Central memory CD8-positive, alpha-beta T cell (primary cell): ENCODE results near the gene GFY.

ENCODE experiments used
- ATAC-seq: fragments of 150-1000 bp; cut with Tn5 transposase; replicated peaks from 2 replicates; pipeline ENCODE4 v1.10.0; 2022; ENCODE audit warnings: mild to moderate bottlenecking, moderate FRiP score, moderate number of reproducible peaks; ENCODE audit not compliant: poor library complexity, severe bottlenecking; ENCODE audit errors: extremely low read depth
- DNase-seq, 2 donors: peaks; one replicate each; pipeline ENCODE4 v3.0.0; 2021; ENCODE audit warnings: low spot score in 2 of 2
- H3K27ac Mint-ChIP-seq: one replicate; pipeline ENCODE4 v1.8.0; 2022; ENCODE audit warnings: low read depth, mild to moderate bottlenecking, moderate library complexity, mixed read lengths
- H3K27me3 Mint-ChIP-seq: one replicate; pipeline ENCODE4 v1.8.0; 2022; ENCODE audit warnings: mixed read lengths
- H3K36me3 Mint-ChIP-seq: one replicate; pipeline ENCODE4 v1.8.0; 2022; ENCODE audit warnings: mild to moderate bottlenecking, moderate library complexity, mixed read lengths; ENCODE audit not compliant: insufficient read depth
- H3K4me1 Mint-ChIP-seq: one replicate; pipeline ENCODE4 v1.8.0; 2022; ENCODE audit warnings: mixed read lengths
- H3K4me3 Mint-ChIP-seq: one replicate; pipeline ENCODE4 v1.8.0; 2022; ENCODE audit warnings: mild to moderate bottlenecking, moderate library complexity, mixed read lengths
- H3K9me3 Mint-ChIP-seq: one replicate; pipeline ENCODE4 v1.8.0; 2022; ENCODE audit warnings: mixed read lengths

Gene GFY

GRCh38 chr19:49413348-49413747, 11.8 kb upstream of the GFY start:
- no peak overlapping the region for H3K4me3 Mint-ChIP-seq

GRCh38 chr19:49414256-49414655, 10.9 kb upstream of the GFY start:
- Mint-ChIP-seq H3K27ac (no peak overlapping the region), H3K4me3 (no peak overlapping the region), H3K27me3 (peaks cover 40% of the 10 kb centered on the region), H3K36me3 (no peaks in the 10 kb centered on the region), H3K9me3 (no peaks in the 10 kb centered on the region), H3K4me1 (peaks cover 17% of the 10 kb centered on the region)
- ATAC-seq: no peak
- DNase-seq: no peak

More at GRCh38 chr19:49413348-49413747, 11.8 kb upstream of the GFY start:
- Mint-ChIP-seq H3K4me1 (peaks cover 26% of the 10 kb centered on the region), H3K27ac (no peak overlapping the region), H3K36me3 (no peaks in the 10 kb centered on the region), H3K9me3 (no peaks in the 10 kb centered on the region), H3K27me3 (peaks cover 31% of the 10 kb centered on the region)
- no peak for ATAC-seq
- DNase-seq: no peak

- Mint-ChIP-seq H3K4me1 (peaks cover 8% of the 10 kb centered on the region), H3K9me3 (no peaks in the 10 kb centered on the region), H3K27me3 (peaks cover 50% of the 10 kb centered on the region), H3K27ac (no peak overlapping the region), H3K4me3 (no peak overlapping the region), H3K36me3 (no peaks in the 10 kb centered on the region)
- DNase-seq (no peak), ATAC-seq (no peak)
These were observed 9.9 kb upstream of the GFY start for GRCh38 chr19:49415102-49415809.

GRCh38 chr19:49415810-49416200, 9.4 kb upstream of the GFY start:
- DNase-seq: no peak
- no peaks in the 10 kb centered on the region for H3K36me3 Mint-ChIP-seq
- H3K4me1 Mint-ChIP-seq: peaks cover 8% of the 10 kb centered on the region
- H3K27me3 Mint-ChIP-seq: peaks cover 56% of the 10 kb centered on the region
- no peak for ATAC-seq
- H3K9me3 Mint-ChIP-seq: no peaks in the 10 kb centered on the region
- H3K27ac Mint-ChIP-seq: no peak overlapping the region
- no peak overlapping the region for H3K4me3 Mint-ChIP-seq

GRCh38 chr19:49417088-49417487, 8.1 kb upstream of the GFY start:
- Mint-ChIP-seq H3K4me1 (peaks cover 10% of the 10 kb centered on the region), H3K36me3 (no peaks in the 10 kb centered on the region), H3K27ac (no peak overlapping the region), H3K4me3 (no peak overlapping the region), H3K27me3 (peaks cover 68% of the 10 kb centered on the region), H3K9me3 (no peaks in the 10 kb centered on the region)
- ATAC-seq (no peak), DNase-seq (no peak)

- H3K9me3 Mint-ChIP-seq: no peaks in the 10 kb centered on the region
- H3K4me3 Mint-ChIP-seq: no peak overlapping the region
- ATAC-seq (no peak), DNase-seq (no peak)
- peaks cover 83% of the 10 kb centered on the region for H3K27me3 Mint-ChIP-seq
- H3K27ac Mint-ChIP-seq: no peak overlapping the region
- H3K4me1 Mint-ChIP-seq: peaks cover 21% of the 10 kb centered on the region
- no peaks in the 10 kb centered on the region for H3K36me3 Mint-ChIP-seq
These were observed 6.7 kb upstream of the GFY start for GRCh38 chr19:49418511-49418910.

GRCh38 chr19:49419173-49419572, 6.0 kb upstream of the GFY start:
- Mint-ChIP-seq H3K9me3 (no peaks in the 10 kb centered on the region), H3K27ac (no peak overlapping the region), H3K27me3 (peaks cover 89% of the 10 kb centered on the region), H3K4me3 (no peak overlapping the region), H3K36me3 (peaks cover 2% of the 10 kb centered on the region), H3K4me1 (peaks cover 28% of the 10 kb centered on the region)
- ATAC-seq (no peak), DNase-seq (no peak)

GRCh38 chr19:49420227-49420626, 5.0 kb upstream of the GFY start:
- no peak overlapping the region for H3K4me3 Mint-ChIP-seq
- peaks cover 28% of the 10 kb centered on the region for H3K4me1 Mint-ChIP-seq
- no peak for DNase-seq
- no peak overlapping the region for H3K27ac Mint-ChIP-seq
- ATAC-seq: no peak
- H3K36me3 Mint-ChIP-seq: peaks cover 2% of the 10 kb centered on the region
- H3K9me3 Mint-ChIP-seq: no peaks in the 10 kb centered on the region
- peaks cover 100% of the 10 kb centered on the region for H3K27me3 Mint-ChIP-seq

- ATAC-seq: no peak
- Mint-ChIP-seq H3K9me3 (no peaks in the 10 kb centered on the region), H3K27ac (peak overlapping the region; percentile 20), H3K4me1 (peaks cover 39% of the 10 kb centered on the region), H3K27me3 (peaks cover 100% of the 10 kb centered on the region), H3K4me3 (peak overlapping the region; percentile 54), H3K36me3 (peaks cover 2% of the 10 kb centered on the region)
- no peak for DNase-seq
These were observed 3.9 kb upstream of the GFY start for GRCh38 chr19:49421039-49421877.

GRCh38 chr19:49421878-49422202, 3.3 kb upstream of the GFY start:
- Mint-ChIP-seq H3K4me1 (peaks cover 44% of the 10 kb centered on the region), H3K9me3 (no peaks in the 10 kb centered on the region), H3K4me3 (peak overlapping the region; percentile 54), H3K27ac (peak overlapping the region; percentile 20), H3K27me3 (peaks cover 100% of the 10 kb centered on the region), H3K36me3 (peaks cover 2% of the 10 kb centered on the region)
- no peak for DNase-seq
- ATAC-seq: no peak

- H3K27me3 Mint-ChIP-seq: peaks cover 100% of the 10 kb centered on the region
- no peak overlapping the region for H3K27ac Mint-ChIP-seq
- peak; percentile 53 for ATAC-seq
- H3K36me3 Mint-ChIP-seq: peaks cover 2% of the 10 kb centered on the region
- peak in 1 of 2 donors; percentile 41 for DNase-seq
- H3K9me3 Mint-ChIP-seq: no peaks in the 10 kb centered on the region
- peak overlapping the region; percentile 54 for H3K4me3 Mint-ChIP-seq
- H3K4me1 Mint-ChIP-seq: peaks cover 51% of the 10 kb centered on the region
These were observed 2.6 kb upstream of the GFY start for GRCh38 chr19:49422407-49423070.

- Mint-ChIP-seq H3K27me3 (peaks cover 100% of the 10 kb centered on the region), H3K4me3 (peak within 1 kb of the TSS; percentile 54), H3K4me1 (peaks cover 56% of the 10 kb centered on the region), H3K9me3 (no peaks in the 10 kb centered on the region), H3K36me3 (peaks cover 2% of the 10 kb centered on the region), H3K27ac (no peak within 1 kb of the TSS)
- DNase-seq: no peak
- no peak for ATAC-seq
These were observed 1.9 kb upstream of the GFY start, which contains the start of gene PTH2 for GRCh38 chr19:49423071-49423984. TSS of gene PTH2 (minus strand) at chr19:49423441. CDS start at chr19:49423339, 102 bp downstream.
